Stimulated activated CD4-positive, alpha-beta T cell treated with anti-CD3 and anti-CD28 coated beads, Interleukin-12 subunit alpha, Interleukin-12 subunit beta, amount 100 ng/mL, for 4 hours (primary cell): ENCODE measurements around the gene SCN5A.
"Not testable (repeated sequence)": the region's sequence is repeated elsewhere in the genome, so short reads cannot be mapped to it uniquely, and the experiment has no call there.

Experiments used
- DNase-seq: peaks from one replicate; pipeline ENCODE4 v3.0.0-alpha.2; 2020

SCN5A gene

GRCh38 chr3:38577371-38578080, 72.0 kb downstream of the SCN5A start:
- no peak for DNase-seq

GRCh38 chr3:38576526-38577370, 72.7 kb downstream of the SCN5A start:
- DNase-seq: no peak

GRCh38 chr3:38576131-38576525, 73.4 kb downstream of the SCN5A start:
- no peak for DNase-seq

GRCh38 chr3:38575279-38575843, 74.1 kb downstream of the SCN5A start:
- no peak for DNase-seq

GRCh38 chr3:38574411-38575278, 74.8 kb downstream of the SCN5A start:
- DNase-seq: no peak

GRCh38 chr3:38573556-38573955, 75.9 kb downstream of the SCN5A start:
- no peak for DNase-seq

GRCh38 chr3:38573111-38573510, 76.4 kb downstream of the SCN5A start:
- DNase-seq: no peak

GRCh38 chr3:38567498-38567897, 82.0 kb downstream of the SCN5A start:
- no peak for DNase-seq

- not testable (repeated sequence) for DNase-seq
These were observed 82.7 kb downstream of the SCN5A start for GRCh38 chr3:38566794-38567193.

- no peak for DNase-seq
These were observed 83.3 kb downstream of the SCN5A start for GRCh38 chr3:38566215-38566528.

GRCh38 chr3:38565339-38566214, 83.9 kb downstream of the SCN5A start:
- DNase-seq: no peak

GRCh38 chr3:38564631-38565338, 84.7 kb downstream of the SCN5A start:
- no peak for DNase-seq

- no peak for DNase-seq
These were observed 85.6 kb downstream of the SCN5A start for GRCh38 chr3:38563886-38564270.

GRCh38 chr3:38563070-38563885, 86.2 kb downstream of the SCN5A start:
- DNase-seq: no peak

- no peak for DNase-seq
These were observed 87.0 kb downstream of the SCN5A start for GRCh38 chr3:38562467-38562925.

- DNase-seq: no peak
These were observed 87.6 kb downstream of the SCN5A start for GRCh38 chr3:38561746-38562466.

- no peak for DNase-seq
These were observed 88.3 kb downstream of the SCN5A start for GRCh38 chr3:38560996-38561717.

GRCh38 chr3:38560284-38560683, 89.2 kb downstream of the SCN5A start:
- DNase-seq: no peak

- DNase-seq: no peak
These were observed 90.6 kb downstream of the SCN5A start for GRCh38 chr3:38558864-38559263.
